HepG2 (cell line): ENCODE results near the gene ABCA13. TPM values are rescaled to one million over a fixed set of nuclear protein-coding genes. Genes with fewer than 3 reads are reported as not detected.

ENCODE experiments used
- AFF4 ChIP-seq: sonication (generic); formaldehyde crosslinking; IDR thresholded peaks from 2 replicates; pipeline ENCODE4 v1.4.0; 2020; ENCODE audit warnings: missing genetic modification reagents
- ETS1 ChIP-seq: sonication (generic); formaldehyde crosslinking; IDR thresholded peaks from 2 replicates; pipeline ENCODE4 v1.4.0; 2020; ENCODE audit warnings: missing genetic modification reagents
- KAT2B ChIP-seq: fragments of 150-350 bp; IDR thresholded peaks from 2 replicates; pipeline ENCODE4 v1.6.1; 2014; ENCODE audit warnings: low read depth, low read length, borderline replicate concordance
- NFAT5 ChIP-seq: sonication (generic); formaldehyde crosslinking; IDR thresholded peaks from 2 replicates; pipeline ENCODE4 v1.4.0; 2020; ENCODE audit warnings: missing genetic modification reagents
- SAFB2 ChIP-seq: sonication (generic); formaldehyde crosslinking; IDR thresholded peaks from 2 replicates; pipeline ENCODE4 v1.5.1; 2020; ENCODE audit warnings: missing genetic modification reagents, low read depth, mild to moderate bottlenecking, borderline replicate concordance
- SRY ChIP-seq: sonication (generic); formaldehyde crosslinking; IDR thresholded peaks from 2 replicates; pipeline ENCODE4 v1.8.0; 2022; ENCODE audit warnings: mild to moderate bottlenecking, missing genetic modification reagents
- ZNF274 ChIP-seq: sonication (generic); formaldehyde crosslinking; IDR thresholded peaks from 2 replicates; pipeline ENCODE4 v1.5.1; 2020; ENCODE audit warnings: mild to moderate bottlenecking, missing genetic modification reagents
- ZNF296 ChIP-seq: sonication (generic); formaldehyde crosslinking; conservative IDR thresholded peaks from 2 replicates; pipeline ENCODE4 v1.5.0; 2020; ENCODE audit warnings: mild to moderate bottlenecking, missing genetic modification reagents
- ZNF30 ChIP-seq: sonication (generic); formaldehyde crosslinking; IDR thresholded peaks from 2 replicates; pipeline ENCODE4 v1.5.0; 2020; ENCODE audit warnings: mild to moderate bottlenecking, missing genetic modification reagents
- ZNF318 ChIP-seq: sonication (generic); formaldehyde crosslinking; IDR thresholded peaks from 2 replicates; pipeline ENCODE4 v1.4.0; 2020; ENCODE audit warnings: mild to moderate bottlenecking, missing genetic modification reagents
- ZNF670 ChIP-seq: sonication (generic); formaldehyde crosslinking; IDR thresholded peaks from 2 replicates; pipeline ENCODE4 v1.8.0; 2022; ENCODE audit warnings: mild to moderate bottlenecking, missing genetic modification reagents, borderline replicate concordance
- polyA plus RNA-seq, 8 experiments: library from polyadenylated mRNA; depleted of rRNA in 3 of 8; stranded (reverse) in 7 of 8; unstranded in 1 of 8; fragments of >200 nt; fragmentation: Illumina TruSeq in 4 of 8; extraction: Trizol in 4 of 8; gene quantifications; 2 replicates each; pipeline versions ENCODE4 v1.2.1 to v1.2.3, GENCODE V29; 2011 to 2016; ENCODE audit warnings: low read depth in 4 of 8, missing spikeins in 1 of 8, mixed read lengths in 1 of 8; ENCODE audit not compliant: insufficient read depth in 1 of 8
- total RNA-seq, 5 experiments: library from RNA; depleted of rRNA; stranded (reverse); fragments of >200 nt; fragmentation: Illumina TruSeq; extraction: Trizol; gene quantifications; 2 replicates each; pipeline ENCODE4 v1.2.3, GENCODE V29; 2016; ENCODE audit warnings: low read depth in 1 of 5

Gene ABCA13
- total and polyA plus RNA-seq, 2 of the 13 experiments (the other 11 are each of a cell fraction or from before 2014, with no cell fraction given): 0.03 TPM; not detected in 1

GRCh38 chr7:48171202-48171601 lies at the start of gene ABCA13 (continued):
- TF ChIP-seq ZNF318 (CRISPR knock-in tag) (no peak), ETS1 (CRISPR knock-in tag) (no peak), SAFB2 (no peak), NFAT5 (CRISPR knock-in tag) (no peak), SRY (CRISPR knock-in tag) (no peak), ZNF296 (CRISPR knock-in tag) (no peak), ZNF30 (CRISPR knock-in tag) (no peak), KAT2B (no peak), AFF4 (CRISPR knock-in tag) (no peak), ZNF274 (no peak), ZNF670 (CRISPR knock-in tag) (no peak)
